SH-SY5Y (cell line): ENCODE measurements around the gene SNCB.

Source experiments
- GATA2 ChIP-seq: IDR thresholded peaks from 2 replicates; pipeline ENCODE4 v1.6.1; 2011; ENCODE audit warnings: mild to moderate bottlenecking, low read depth, low read length
- GATA3 ChIP-seq: IDR thresholded peaks from 2 replicates; pipeline ENCODE4 v1.6.1; 2011; ENCODE audit warnings: low read depth, mild to moderate bottlenecking, low read length, moderate library complexity

Gene SNCB

GRCh38 chr5:176575488-176576422, 54.6 kb downstream of the SNCB start:
- no peak for TF ChIP-seq GATA3
- no peak for TF ChIP-seq GATA2

DNA sequence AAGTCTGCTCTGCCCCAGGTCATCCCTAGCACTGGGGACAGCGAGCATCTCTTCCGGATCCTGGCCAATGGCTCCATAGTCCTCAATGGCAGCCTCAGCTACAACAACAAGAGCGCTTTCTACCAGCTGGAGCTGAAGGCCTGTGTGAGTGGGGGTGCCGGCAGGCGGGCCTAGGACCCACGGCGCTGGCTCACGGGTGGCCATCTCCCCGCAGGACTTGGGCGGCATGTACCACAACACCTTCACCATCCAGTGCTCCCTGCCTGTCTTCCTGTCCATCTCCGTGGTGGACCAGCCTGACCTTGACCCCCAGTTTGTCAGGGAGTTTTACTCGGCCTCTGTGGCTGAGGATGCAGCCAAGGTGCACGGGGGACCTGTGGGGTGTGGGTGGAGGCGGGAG, 55.3 kb downstream of the SNCB start:
- no peak for TF ChIP-seq GATA3
- no peak for TF ChIP-seq GATA2

- TF ChIP-seq GATA3 (no peak), GATA2 (no peak)
Observed at GRCh38 chr5:176574297-176574591, 56.1 kb downstream of the SNCB start.

DNA sequence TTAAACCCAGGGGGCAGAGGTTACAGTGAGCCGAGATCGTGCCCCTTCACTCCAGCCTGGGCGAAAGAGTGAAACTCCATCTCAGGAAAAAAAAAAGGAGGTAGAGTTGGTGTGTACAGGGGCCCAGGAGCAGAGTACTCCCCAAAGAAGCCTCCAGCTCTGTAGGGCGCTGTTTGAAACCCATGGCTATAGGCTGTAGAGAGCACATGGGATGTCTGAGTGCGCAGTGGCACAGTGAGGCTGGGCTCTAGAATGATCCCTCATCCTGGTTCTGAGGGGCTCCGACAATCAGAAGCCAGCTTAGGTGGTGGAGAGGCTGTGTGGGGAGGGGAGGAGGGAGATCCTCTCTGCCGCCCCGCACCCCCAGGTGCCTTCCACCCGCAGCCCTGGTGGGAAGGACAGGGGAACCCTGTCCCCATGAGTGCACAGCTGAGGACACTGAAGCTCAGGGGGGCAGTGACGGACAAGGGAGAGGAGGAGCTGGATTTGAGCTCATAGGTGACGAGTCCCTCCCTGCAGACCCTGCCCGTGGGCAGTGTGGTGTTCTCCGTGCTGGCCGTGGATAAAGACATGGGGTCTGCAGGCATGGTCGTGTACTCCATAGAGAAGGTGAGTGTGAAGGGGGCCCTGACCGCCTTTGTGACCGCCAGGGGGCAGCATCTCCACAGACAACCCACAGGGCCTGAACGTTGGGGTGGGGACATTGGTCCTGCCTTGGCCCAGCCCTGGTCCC, 56.6 kb downstream of the SNCB start:
- no peak for TF ChIP-seq GATA2
- TF ChIP-seq GATA3: no peak
